Ectodermal cell (in vitro differentiated cells): Measurements from ENCODE around the gene CLIP3.

Source experiments
- H3K27ac ChIP-seq: 2 replicates; pipeline ENCODE4 v1.7.0; 2013; ENCODE audit warnings: mild to moderate bottlenecking, low read depth, low read length; ENCODE audit not compliant: insufficient read depth, poor library complexity, severe bottlenecking
- H3K27me3 ChIP-seq: 2 replicates; pipeline ENCODE4 v1.7.0; 2013; ENCODE audit warnings: mild to moderate bottlenecking, low read length; ENCODE audit not compliant: insufficient read depth, control insufficient read depth, poor library complexity, severe bottlenecking
- H3K36me3 ChIP-seq: one replicate; pipeline ENCODE4 v1.7.0; 2013; ENCODE audit warnings: low read length; ENCODE audit not compliant: control insufficient read depth, insufficient read depth
- H3K4me1 ChIP-seq: one replicate; pipeline ENCODE4 v1.7.0; 2013; ENCODE audit warnings: low read length; ENCODE audit not compliant: control insufficient read depth, insufficient read depth
- H3K4me3 ChIP-seq: 2 replicates; pipeline ENCODE4 v1.7.0; 2013; ENCODE audit warnings: low read depth, low read length, control low read depth; ENCODE audit not compliant: insufficient read depth
- H3K9me3 ChIP-seq: 2 replicates; pipeline ENCODE4 v1.7.0; 2013; ENCODE audit warnings: mild to moderate bottlenecking, low read length, moderate library complexity; ENCODE audit not compliant: control insufficient read depth
- WGBS, 2 experiments: methylation state at CpG; one replicate each; pipeline ENCODE4 v1.1.7; 2013; ENCODE audit warnings: missing lambda C conversion rate in 2 of 2; 5-methylcytosine and 5-hydroxymethylcytosine counted together

Gene CLIP3

GRCh38 chr19:35977446-35978222 is 55.0 kb downstream of the CLIP3 start:
- Histone ChIP-seq H3K27me3 (peaks cover 14% of the 10 kb centered on the region), H3K4me1 (no peaks in the 10 kb centered on the region), H3K36me3 (no peaks in the 10 kb centered on the region), H3K4me3 (no peak overlapping the region), H3K27ac (no peak overlapping the region), H3K9me3 (no peaks in the 10 kb centered on the region)
- WGBS, 2 experiments = 59 to 61% methylated on average over 14 of the region's 14 CpGs

GRCh38 chr19:35975608-35976214 is 57.0 kb downstream of the CLIP3 start:
- Histone ChIP-seq H3K27ac (no peak overlapping the region), H3K27me3 (peaks cover under 1% of the 10 kb centered on the region)
- WGBS, 2 experiments = 48 to 55% methylated on average over 5 of the region's 5 CpGs

GRCh38 chr19:35973487-35973886 is 59.2 kb downstream of the CLIP3 start:
- Histone ChIP-seq H3K4me1 (no peaks in the 10 kb centered on the region), H3K4me3 (no peak overlapping the region), H3K27me3 (no peaks in the 10 kb centered on the region), H3K27ac (no peak overlapping the region), H3K36me3 (no peaks in the 10 kb centered on the region), H3K9me3 (no peaks in the 10 kb centered on the region)
- WGBS, 2 experiments = 47 to 48% methylated on average over 8 of the region's 8 CpGs

More at GRCh38 chr19:35975608-35976214, 57.0 kb downstream of the CLIP3 start:
- no peaks in the 10 kb centered on the region for H3K9me3 ChIP-seq
- no peak overlapping the region for H3K4me3 ChIP-seq
- no peaks in the 10 kb centered on the region for H3K4me1 ChIP-seq
- H3K36me3 ChIP-seq = no peaks in the 10 kb centered on the region

GRCh38 chr19:35966771-35967170 is 65.9 kb downstream of the CLIP3 start:
- H3K27me3 ChIP-seq = no peaks in the 10 kb centered on the region
- H3K36me3 ChIP-seq = no peaks in the 10 kb centered on the region
- H3K4me3 ChIP-seq = no peak overlapping the region
- 82% methylated on average over 3 of the region's 3 CpGs for WGBS, 2 experiments
- no peak overlapping the region for H3K27ac ChIP-seq
- H3K4me1 ChIP-seq = no peaks in the 10 kb centered on the region
- H3K9me3 ChIP-seq = no peaks in the 10 kb centered on the region
